Parathyroid adenoma (tissue), 2 donors: ENCODE measurements around the gene AJAP1.
A peak's percentile ranks its signal among the peaks of the same experiment; 100 is the strongest.

ENCODE experiments used
- H2AFZ ChIP-seq: fragments of 300-600 bp; sonication (generic); one replicate; pipeline ENCODE4 v1.7.0; 2017; ENCODE audit warnings: antibody characterized with exemption, mild to moderate bottlenecking
- H3K27ac ChIP-seq: fragments of 300-600 bp; sonication (generic); one replicate; pipeline ENCODE4 v1.7.0; 2017
- H3K27me3 ChIP-seq: fragments of 300-600 bp; sonication (generic); one replicate; pipeline ENCODE4 v1.7.0; 2017; ENCODE audit warnings: low read length; ENCODE audit not compliant: control insufficient read depth, insufficient read depth
- H3K36me3 ChIP-seq: fragments of 300-600 bp; sonication (generic); one replicate; pipeline ENCODE4 v1.7.0; 2017; ENCODE audit warnings: low read length; ENCODE audit not compliant: control insufficient read depth, insufficient read depth
- H3K4me1 ChIP-seq: fragments of 300-600 bp; sonication (generic); one replicate; pipeline ENCODE4 v1.7.0; 2017; ENCODE audit warnings: control low read depth
- H3K4me2 ChIP-seq: fragments of 300-600 bp; sonication (generic); one replicate; pipeline ENCODE4 v1.7.0; 2017; ENCODE audit warnings: low read length
- H3K4me3 ChIP-seq: fragments of 300-600 bp; sonication (generic); one replicate; pipeline ENCODE4 v1.7.0; 2017; ENCODE audit warnings: low read depth, low read length
- H3K79me2 ChIP-seq: fragments of 300-600 bp; sonication (generic); one replicate; pipeline ENCODE4 v1.7.0; 2017; ENCODE audit warnings: control low read depth
- H3K9ac ChIP-seq: fragments of 300-600 bp; sonication (generic); one replicate; pipeline ENCODE4 v1.7.0; 2017; ENCODE audit warnings: mild to moderate bottlenecking
- H3K9me3 ChIP-seq: fragments of 300-600 bp; sonication (generic); one replicate; pipeline ENCODE4 v1.7.0; 2017; ENCODE audit warnings: low read length; ENCODE audit not compliant: control insufficient read depth
- CTCF ChIP-seq: fragments of 300-600 bp; sonication (generic); IDR thresholded peaks from one replicate; pipeline ENCODE4 v1.7.0; 2017; ENCODE audit warnings: antibody characterized with exemption, mild to moderate bottlenecking
- donor health status: primary hyperparathyroidism.

AJAP1 gene

GRCh38 chr1:4653796-4654725 is at the start of gene AJAP1:
Gene AJAP1, plus strand, starts transcription at chr1:4654609. Its CDS starts 817 bp downstream, at chr1:4655426.
- Histone ChIP-seq H2AFZ (peak within 1 kb of the TSS; percentile 56), H3K36me3 (no peaks in the 10 kb centered on the region), H3K9ac (no peak within 1 kb of the TSS), H3K79me2 (no peaks in the 10 kb centered on the region), H3K4me3 (peak within 1 kb of the TSS; percentile 47), H3K4me1 (no peaks in the 10 kb centered on the region), H3K27me3 (no peaks in the 10 kb centered on the region), H3K27ac (no peak within 1 kb of the TSS), H3K4me2 (peak within 1 kb of the TSS; percentile 67), H3K9me3 (no peaks in the 10 kb centered on the region)
- no peak for TF ChIP-seq CTCF

- Histone ChIP-seq H3K79me2 (no peaks in the 10 kb centered on the region), H3K36me3 (no peaks in the 10 kb centered on the region), H2AFZ (no peak overlapping the region), H3K9me3 (no peaks in the 10 kb centered on the region), H3K9ac (no peak overlapping the region), H3K4me2 (peak overlapping the region; percentile 26), H3K27me3 (no peaks in the 10 kb centered on the region), H3K27ac (no peak overlapping the region), H3K4me1 (peaks cover 5% of the 10 kb centered on the region), H3K4me3 (no peak overlapping the region)
- TF ChIP-seq CTCF: no peak
These were observed 49.3 kb upstream of the AJAP1 start for GRCh38 chr1:4605158-4605557.

- Histone ChIP-seq H3K79me2 (no peaks in the 10 kb centered on the region), H3K4me2 (peak overlapping the region; percentile 62), H3K9ac (no peak overlapping the region), H3K36me3 (no peaks in the 10 kb centered on the region), H2AFZ (peak overlapping the region; percentile 69), H3K27ac (peak overlapping the region; percentile 99), H3K4me1 (peaks cover 43% of the 10 kb centered on the region), H3K9me3 (no peaks in the 10 kb centered on the region), H3K27me3 (no peaks in the 10 kb centered on the region), H3K4me3 (peak overlapping the region; percentile 35)
- TF ChIP-seq CTCF: no peak
These were observed 42.7 kb upstream of the AJAP1 start for GRCh38 chr1:4611563-4612341.

- no peak overlapping the region for H3K9ac ChIP-seq
- H3K9me3 ChIP-seq: no peaks in the 10 kb centered on the region
- no peaks in the 10 kb centered on the region for H3K36me3 ChIP-seq
- peaks cover 45% of the 10 kb centered on the region for H3K4me1 ChIP-seq
- no peaks in the 10 kb centered on the region for H3K27me3 ChIP-seq
- no peak overlapping the region for H2AFZ ChIP-seq
- no peaks in the 10 kb centered on the region for H3K79me2 ChIP-seq
- H3K27ac ChIP-seq: peak overlapping the region; percentile 99
- H3K4me3 ChIP-seq: peak overlapping the region; percentile 35
- TF ChIP-seq CTCF: no peak
- H3K4me2 ChIP-seq: peak overlapping the region; percentile 62
These were observed 41.4 kb upstream of the AJAP1 start for GRCh38 chr1:4612991-4613390.
